ENCODE data around the gene KRTAP4-2.

GRCh38 chr17:41171886-41172285, 6.1 kb downstream of the KRTAP4-2 start:
- no peak for TF ChIP-seq PKNOX1 (IDR thresholded peaks at IDR 0.05)
- no peak for TF ChIP-seq SUZ12 (IDR thresholded peaks at IDR 0.05)
- no peak for TF ChIP-seq NFRKB (IDR thresholded peaks at IDR 0.05)
- TF ChIP-seq LEF1 (IDR thresholded peaks at IDR 0.05; ENCODE audit: borderline replicate concordance) = no peak
- no peak for TF ChIP-seq BHLHE40 (IDR thresholded peaks at IDR 0.05; ENCODE audit: borderline replicate concordance)
- TF ChIP-seq TARDBP (IDR thresholded peaks at IDR 0.05) = no peak
- TF ChIP-seq ARNT (IDR thresholded peaks at IDR 0.05) = no peak
